Measurements from ENCODE around the gene TNIK. TPM values are rescaled to one million over a fixed set of nuclear protein-coding genes. Genes with fewer than 3 reads are reported as not detected.
"Not testable (repeated sequence)": the region's sequence is repeated elsewhere in the genome, so short reads cannot be mapped to it uniquely, and the experiment has no call there.

The TNIK gene
- total RNA-seq, 1 experiment from 2014 or later = 7.0 TPM

DNA sequence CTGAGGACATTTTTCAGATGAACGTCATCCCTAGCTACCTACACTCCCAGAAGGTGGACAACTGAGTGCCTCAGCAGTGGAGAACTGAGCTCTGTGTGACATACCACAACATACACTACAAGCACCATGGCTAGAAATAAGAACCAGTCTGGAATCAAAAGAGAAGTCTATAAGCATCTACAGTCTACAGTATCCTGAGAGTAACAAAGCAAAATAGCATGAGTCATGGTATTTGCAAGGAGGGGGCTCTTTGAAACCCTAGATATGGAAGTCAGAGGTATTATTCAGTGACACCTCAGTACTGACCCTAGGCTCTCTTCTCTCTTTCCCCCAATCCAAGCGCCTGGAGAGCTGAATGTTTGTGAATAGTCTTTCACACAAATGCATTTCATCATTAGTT is 87.5 kb downstream of the TNIK start:
- Histone ChIP-seq H3K27ac (ENCODE audit: low read length) (no peak overlapping the region), H3K9me3 (ENCODE audit: low read length) (no peaks in the 10 kb centered on the region), H3K27me3 (ENCODE audit: low read length) (no peaks in the 10 kb centered on the region), H3K36me3 (ENCODE audit: low read depth, low read length) (no peaks in the 10 kb centered on the region), H3K4me3 (ENCODE audit: low read length) (no peak overlapping the region), H3K9me2 (replicated peaks; ENCODE audit: low read length) (no peaks in the 10 kb centered on the region), H4K20me1 (ENCODE audit: low read length) (no peaks in the 10 kb centered on the region), H3F3A (ENCODE audit: low read length, unreplicated experiment) (peaks cover 7% of the 10 kb centered on the region), H3K79me2 (ENCODE audit: low read length) (no peaks in the 10 kb centered on the region), H3K9ac (ENCODE audit: low read length) (no peak overlapping the region), H3K4me2 (ENCODE audit: low read length) (no peak overlapping the region), H3K4me1 (ENCODE audit: insufficient read depth, low read length) (peaks cover 19% of the 10 kb centered on the region), H2AFZ (ENCODE audit: low read length) (no peak overlapping the region)
- no peak for DNase-seq
- POLR2A ChIA-PET (ENCODE audit: unreplicated experiment) = no interaction called here
- BruUV-seq (replicated peaks) = no TSS peak
- CTCF ChIA-PET = no interaction called here
- intact Hi-C loops (cut with micrococcal nuclease) = loop anchor here (5.0 kb wide), 1 partner anchor 90 kb away; the partner anchor contains the start of gene TNIK
- TF ChIP-seq EZH2phosphoT487 (IDR thresholded peaks at IDR 0.05; ENCODE audit: borderline replicate concordance, low read length) (no peak), EZH2 (IDR thresholded peaks at IDR 0.05; ENCODE audit: low read length, unreplicated experiment) (no peak), CTCF (conservative IDR thresholded peaks at IDR 0.05; ENCODE audit: low read depth, low read length) (no peak)
- no peak for ATAC-seq

- no peaks in the 10 kb centered on the region for H3K79me2 ChIP-seq (ENCODE audit: low read length)
- H3K27ac ChIP-seq (ENCODE audit: low read length) = no peak overlapping the region
- H3K36me3 ChIP-seq (ENCODE audit: low read depth, low read length) = no peaks in the 10 kb centered on the region
- no peak overlapping the region for H3K4me2 ChIP-seq (ENCODE audit: low read length)
- no TSS peak for BruUV-seq (replicated peaks)
- TF ChIP-seq EZH2 (IDR thresholded peaks at IDR 0.05; ENCODE audit: low read length, unreplicated experiment) (no peak), CTCF (conservative IDR thresholded peaks at IDR 0.05; ENCODE audit: low read depth, low read length) (no peak), EZH2phosphoT487 (IDR thresholded peaks at IDR 0.05; ENCODE audit: borderline replicate concordance, low read length) (no peak)
- no peak overlapping the region for H3K9ac ChIP-seq (ENCODE audit: low read length)
- H4K20me1 ChIP-seq (ENCODE audit: low read length) = no peaks in the 10 kb centered on the region
- no peak for ATAC-seq
- no peak overlapping the region for H2AFZ ChIP-seq (ENCODE audit: low read length)
- no peaks in the 10 kb centered on the region for H3K9me2 ChIP-seq (replicated peaks; ENCODE audit: low read length)
- no peaks in the 10 kb centered on the region for H3K9me3 ChIP-seq (ENCODE audit: low read length)
- no peaks in the 10 kb centered on the region for H3K27me3 ChIP-seq (ENCODE audit: low read length)
- intact Hi-C loops (cut with micrococcal nuclease) = loop anchor here (5.0 kb wide), 1 partner anchor 91 kb away; the partner anchor contains the start of gene TNIK
- ChIA-PET CTCF (no interaction called here), POLR2A (ENCODE audit: unreplicated experiment) (no interaction called here)
- no peak overlapping the region for H3K4me3 ChIP-seq (ENCODE audit: low read length)
- peak; percentile 26 for DNase-seq
- peaks cover 28% of the 10 kb centered on the region for H3K4me1 ChIP-seq (ENCODE audit: insufficient read depth, low read length)
- peaks cover 7% of the 10 kb centered on the region for H3F3A ChIP-seq (ENCODE audit: low read length, unreplicated experiment)
Observed at GRCh38 chr3:171371354-171371753, 88.9 kb downstream of the TNIK start.

GRCh38 chr3:171369156-171369555 is 91.0 kb downstream of the TNIK start:
- no peaks in the 10 kb centered on the region for H3K27me3 ChIP-seq (ENCODE audit: low read length)
- CTCF ChIA-PET = interaction anchor here (0.6 kb wide), 1 partner anchor 92 kb away, joined by 3 read pairs; no protein-coding TSS in a partner anchor
- POLR2A ChIA-PET (ENCODE audit: unreplicated experiment) = no interaction called here

GRCh38 chr3:171366738-171367137 is 93.5 kb downstream of the TNIK start:
- CTCF ChIA-PET; H3K79me2 ChIP-seq (ENCODE audit: low read length): not testable (repeated sequence)

More at GRCh38 chr3:171369156-171369555, 91.0 kb downstream of the TNIK start:
- H2AFZ ChIP-seq (ENCODE audit: low read length) = no peak overlapping the region
- TF ChIP-seq CTCF (conservative IDR thresholded peaks at IDR 0.05; ENCODE audit: low read depth, low read length) = no peak
- no peak for TF ChIP-seq EZH2 (IDR thresholded peaks at IDR 0.05; ENCODE audit: low read length, unreplicated experiment)
- TF ChIP-seq EZH2phosphoT487 (IDR thresholded peaks at IDR 0.05; ENCODE audit: borderline replicate concordance, low read length) = no peak
- BruUV-seq (replicated peaks) = no TSS peak
- no peak overlapping the region for H3K4me2 ChIP-seq (ENCODE audit: low read length)
- H3K9ac ChIP-seq (ENCODE audit: low read length) = no peak overlapping the region
- peaks cover 20% of the 10 kb centered on the region for H3K4me1 ChIP-seq (ENCODE audit: insufficient read depth, low read length)
- intact Hi-C loops (cut with micrococcal nuclease) = no loop called here
- H3K4me3 ChIP-seq (ENCODE audit: low read length) = no peak overlapping the region
- ATAC-seq (no peak), DNase-seq (no peak)
- H3K36me3 ChIP-seq (ENCODE audit: low read depth, low read length) = no peaks in the 10 kb centered on the region
- no peaks in the 10 kb centered on the region for H3F3A ChIP-seq (ENCODE audit: low read length, unreplicated experiment)
- H3K79me2 ChIP-seq (ENCODE audit: low read length) = no peaks in the 10 kb centered on the region
- H3K9me2 ChIP-seq (replicated peaks; ENCODE audit: low read length) = no peaks in the 10 kb centered on the region
- H4K20me1 ChIP-seq (ENCODE audit: low read length) = no peaks in the 10 kb centered on the region
- no peaks in the 10 kb centered on the region for H3K9me3 ChIP-seq (ENCODE audit: low read length)
- no peak overlapping the region for H3K27ac ChIP-seq (ENCODE audit: low read length)

More at GRCh38 chr3:171366738-171367137, 93.5 kb downstream of the TNIK start:
- not testable (repeated sequence) for H3F3A ChIP-seq (ENCODE audit: low read length, unreplicated experiment); H4K20me1 ChIP-seq (ENCODE audit: low read length); BruUV-seq (replicated peaks); H3K27me3 ChIP-seq (ENCODE audit: low read length); H3K4me3 ChIP-seq (ENCODE audit: low read length); H3K36me3 ChIP-seq (ENCODE audit: low read depth, low read length); H3K9me3 ChIP-seq (ENCODE audit: low read length); H2AFZ ChIP-seq (ENCODE audit: low read length); H3K9me2 ChIP-seq (replicated peaks; ENCODE audit: low read length)
- H3K4me1 ChIP-seq (ENCODE audit: insufficient read depth, low read length) = peaks cover 17% of the 10 kb centered on the region
- intact Hi-C loops (cut with micrococcal nuclease) = loop anchor here (1.0 to 2.0 kb wide), 3 partner anchors 8 to 16 kb away; no protein-coding TSS in a partner anchor
- ATAC-seq (peak; percentile 37), DNase-seq (peak; percentile 42)
- peak overlapping the region; percentile 25; the same call in 1 of the 2 replicates for H3K9ac ChIP-seq (ENCODE audit: low read length)
- H3K27ac ChIP-seq (ENCODE audit: low read length) = peak overlapping the region; percentile 69
- POLR2A ChIA-PET (ENCODE audit: unreplicated experiment) = interaction anchor here (0.7 kb wide), 1 partner anchor 529 kb away, joined by 4 read pairs; no protein-coding TSS in a partner anchor
- peak overlapping the region; percentile 30; the same call in 1 of the 2 replicates for H3K4me2 ChIP-seq (ENCODE audit: low read length)
